Activated CD8-positive, alpha-beta memory T cell treated with anti-CD3 and anti-CD28 coated beads, Interleukin-2, amount 50 U/mL, for 1 hour (primary cell): ENCODE results near the gene ANTKMT.
A peak's percentile ranks its signal among the peaks of the same experiment; 100 is the strongest.
"Not testable (repeated sequence)": the region's sequence is repeated elsewhere in the genome, so short reads cannot be mapped to it uniquely, and the experiment has no call there.

Experiments used
- DNase-seq: peaks from one replicate; pipeline ENCODE4 v3.0.0-alpha.2; 2020; ENCODE audit errors: extremely low read depth

ANTKMT gene

GRCh38 chr16:728131-728889 is 7.4 kb downstream of the ANTKMT start:
- DNase-seq = no peak

- DNase-seq = no peak
Measured at GRCh38 chr16:728890-729744, 8.2 kb downstream of the ANTKMT start.

DNA sequence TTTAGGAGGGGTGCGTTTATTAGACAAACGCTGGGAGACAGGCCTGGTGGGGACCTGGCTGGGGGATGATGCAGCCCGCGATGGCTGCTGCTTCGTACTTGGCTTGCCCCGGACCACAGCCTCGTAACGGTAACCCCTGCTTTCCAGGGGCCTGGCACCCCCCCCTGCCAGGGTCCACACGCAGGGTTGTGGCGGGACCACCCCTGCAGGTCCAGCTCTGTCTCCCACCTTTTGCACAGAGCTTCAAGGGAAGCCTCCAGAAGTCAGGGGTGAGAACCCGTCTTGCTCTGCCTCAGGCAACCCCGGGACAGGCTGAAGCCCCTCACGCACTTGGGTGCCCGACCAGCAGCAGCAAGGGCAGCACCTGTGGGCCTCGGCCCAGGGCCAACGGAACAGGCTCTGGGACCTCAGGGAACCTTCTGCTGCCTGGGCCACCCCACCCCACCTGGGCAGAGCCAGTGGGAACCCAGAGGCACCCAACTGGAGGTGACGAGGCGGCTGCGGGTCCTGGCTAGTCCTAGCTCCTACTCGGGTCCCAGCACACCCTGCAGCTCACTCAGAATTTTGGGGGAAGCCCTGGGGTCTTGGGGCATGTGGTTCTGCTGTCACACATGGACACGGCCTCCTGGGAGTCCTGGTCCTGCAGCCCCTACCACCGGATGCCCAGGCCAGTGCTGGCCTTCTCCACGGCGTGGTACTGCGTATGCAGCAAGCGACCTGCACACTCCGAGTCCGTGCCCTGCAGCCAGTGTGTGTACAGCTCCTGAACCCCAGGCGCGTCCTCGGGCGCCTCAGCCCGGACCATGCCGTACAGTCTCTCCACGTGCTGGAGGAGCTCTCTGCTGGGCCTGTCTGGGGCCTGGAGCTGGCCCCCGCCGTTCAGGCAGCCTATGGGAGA is 9.1 kb downstream of the ANTKMT start:
- DNase-seq = no peak

DNA sequence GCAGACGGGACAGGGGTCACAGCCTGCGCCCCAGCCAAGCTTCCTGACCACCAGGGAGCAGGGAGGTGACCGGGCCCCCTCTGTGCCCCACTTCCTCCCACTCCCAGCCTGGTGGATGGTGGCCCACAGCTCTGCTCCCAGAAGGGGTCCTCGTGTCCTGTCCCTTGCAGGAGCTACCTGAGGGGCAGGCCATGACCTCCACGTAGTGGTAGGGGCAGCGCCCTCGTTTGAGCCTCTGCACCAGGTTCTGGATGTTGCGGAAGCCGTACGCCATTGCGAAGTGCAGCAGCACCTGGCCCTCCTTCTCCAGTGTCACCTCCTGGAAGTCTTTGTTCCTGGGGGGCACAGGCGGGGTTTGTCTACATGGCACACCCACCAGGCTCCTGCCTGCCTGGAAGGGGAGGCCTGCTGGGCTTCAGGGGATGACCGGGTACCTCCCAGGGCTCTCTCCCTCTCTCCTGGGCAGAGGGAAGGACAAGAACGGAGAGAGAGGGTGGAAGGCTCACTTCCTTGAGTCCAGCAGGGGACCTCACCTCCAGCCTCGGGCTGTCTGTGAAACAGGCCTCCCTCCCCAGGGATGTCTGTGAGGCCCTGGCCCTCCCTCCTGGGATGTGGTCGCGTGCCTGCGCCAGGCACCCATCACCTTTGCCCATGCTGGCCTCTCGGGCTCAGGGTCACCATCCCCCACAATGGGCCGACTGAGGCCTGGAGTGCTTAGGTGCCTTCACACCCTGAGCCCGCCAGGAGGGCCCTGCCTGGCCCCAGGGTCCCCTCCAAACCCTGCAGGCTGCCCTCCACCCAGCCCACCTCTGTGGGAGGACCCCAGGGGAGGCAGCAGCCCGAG is 9.9 kb downstream of the ANTKMT start:
- no peak for DNase-seq

- no peak for DNase-seq
Measured at GRCh38 chr16:732332-732731, 11.4 kb downstream of the ANTKMT start.

- DNase-seq = no peak
Measured at GRCh38 chr16:732936-733335, 12.0 kb downstream of the ANTKMT start.

DNA sequence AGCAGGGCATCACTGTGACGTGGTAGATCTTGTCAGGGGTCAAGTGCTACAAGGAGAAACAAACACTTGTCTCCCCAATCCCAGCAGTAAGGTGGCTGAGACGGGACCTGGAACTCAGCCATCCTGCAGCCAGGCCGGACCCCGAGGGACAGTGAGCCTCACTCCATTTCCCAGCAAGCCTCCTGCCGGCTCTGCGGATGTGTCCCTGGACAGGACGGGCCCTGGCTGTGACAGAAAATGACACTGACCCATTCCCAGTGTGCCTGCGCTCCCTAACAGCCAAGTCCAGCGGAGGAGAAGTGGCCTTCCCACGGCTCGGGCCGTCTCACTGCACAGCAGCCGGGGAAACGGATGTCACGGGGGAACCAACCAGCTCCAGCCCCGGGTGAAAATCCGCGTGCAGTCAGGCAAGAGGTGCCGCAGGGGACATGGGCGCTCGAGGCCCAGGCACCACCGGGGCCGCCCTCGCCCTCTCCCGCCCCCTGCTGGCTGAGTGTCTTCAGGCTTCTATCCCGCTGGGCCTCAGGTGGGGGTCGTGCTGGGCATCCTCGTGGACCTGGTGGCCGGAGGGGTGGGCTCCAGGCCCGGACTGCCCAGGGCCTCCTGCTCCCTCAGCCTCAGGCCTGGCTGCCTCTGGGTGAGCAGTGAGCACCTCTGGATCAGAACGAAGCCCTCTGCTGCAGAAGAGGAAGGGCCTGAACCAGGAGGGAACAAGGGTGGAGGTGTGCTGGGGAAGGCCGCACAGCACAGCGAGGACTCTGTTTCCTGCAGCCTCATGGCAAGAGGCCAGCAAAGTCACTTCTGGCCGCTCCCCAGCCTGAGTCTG is 12.6 kb downstream of the ANTKMT start:
- no peak for DNase-seq

- no peak for DNase-seq
Measured at GRCh38 chr16:734208-734980, 13.4 kb downstream of the ANTKMT start.

DNA sequence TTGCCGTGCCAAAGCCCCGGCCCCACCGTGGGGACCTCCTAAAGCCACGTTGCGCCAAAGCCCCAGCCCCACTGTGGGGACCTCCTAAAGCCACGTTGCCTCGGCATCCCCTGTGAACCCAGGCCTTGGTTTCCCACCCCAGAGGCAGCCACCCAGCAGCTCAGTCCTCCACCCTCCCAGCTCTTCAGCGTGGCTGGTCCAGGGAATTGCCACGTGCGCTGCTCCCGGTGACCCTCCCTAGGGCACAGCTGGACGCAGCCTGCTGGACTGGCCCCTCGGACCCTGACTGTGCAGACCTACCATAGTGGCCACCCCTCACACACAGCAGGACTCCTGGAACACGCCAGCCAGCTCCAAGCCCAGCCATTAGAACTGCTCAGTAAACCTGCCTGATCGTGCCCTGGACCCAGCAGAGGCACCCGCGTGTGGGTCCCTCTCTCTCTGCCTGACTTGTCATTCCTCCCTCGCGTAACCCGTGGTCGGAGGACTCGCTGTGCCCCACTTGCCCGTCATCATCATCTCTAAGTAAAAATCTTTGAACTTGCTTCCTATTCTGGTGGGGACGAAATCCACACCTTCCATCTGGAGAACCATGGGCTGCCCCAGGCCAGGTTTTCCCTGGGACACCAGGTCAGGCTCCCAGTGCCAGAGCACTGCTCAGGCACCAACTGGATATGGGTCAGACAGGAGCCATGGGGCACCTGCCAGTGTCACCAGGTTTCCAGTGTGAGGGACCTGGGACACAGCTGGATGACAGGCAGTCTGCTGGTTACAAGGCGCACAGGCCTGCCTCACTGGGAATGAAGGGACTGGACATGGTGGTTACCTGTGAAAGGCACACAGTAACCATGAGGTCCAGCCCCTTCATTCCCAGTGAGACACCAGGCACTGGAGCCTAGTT is 14.3 kb downstream of the ANTKMT start:
- no peak for DNase-seq

GRCh38 chr16:735982-736453 is 15.1 kb downstream of the ANTKMT start:
- DNase-seq = no peak

DNA sequence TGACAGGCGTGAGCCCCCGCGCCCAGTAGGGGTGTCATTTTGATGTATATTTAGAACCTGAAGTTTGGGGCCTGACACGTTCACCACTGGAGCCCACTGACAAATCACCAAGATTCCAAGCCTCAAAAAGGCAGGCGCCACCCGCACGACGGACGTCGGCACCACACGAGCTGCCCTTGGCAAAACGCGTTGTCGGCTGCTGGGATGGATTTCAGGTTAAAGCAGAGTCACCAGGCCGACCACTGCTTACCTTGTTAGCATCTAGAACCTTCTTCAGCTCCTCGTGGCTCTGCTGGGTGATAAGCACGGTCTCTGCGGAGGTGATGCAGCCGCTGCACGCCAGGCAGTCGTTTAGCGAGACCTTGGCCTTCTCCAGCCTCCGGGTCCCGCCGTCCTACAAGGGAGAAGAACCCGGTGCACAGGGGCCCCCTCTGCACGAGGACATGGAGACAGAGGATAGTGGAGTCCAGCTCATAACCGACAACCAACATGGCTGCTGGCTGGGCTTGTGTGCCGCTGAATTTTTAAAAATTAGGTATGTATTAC is 16.1 kb downstream of the ANTKMT start:
- no peak for DNase-seq

DNA sequence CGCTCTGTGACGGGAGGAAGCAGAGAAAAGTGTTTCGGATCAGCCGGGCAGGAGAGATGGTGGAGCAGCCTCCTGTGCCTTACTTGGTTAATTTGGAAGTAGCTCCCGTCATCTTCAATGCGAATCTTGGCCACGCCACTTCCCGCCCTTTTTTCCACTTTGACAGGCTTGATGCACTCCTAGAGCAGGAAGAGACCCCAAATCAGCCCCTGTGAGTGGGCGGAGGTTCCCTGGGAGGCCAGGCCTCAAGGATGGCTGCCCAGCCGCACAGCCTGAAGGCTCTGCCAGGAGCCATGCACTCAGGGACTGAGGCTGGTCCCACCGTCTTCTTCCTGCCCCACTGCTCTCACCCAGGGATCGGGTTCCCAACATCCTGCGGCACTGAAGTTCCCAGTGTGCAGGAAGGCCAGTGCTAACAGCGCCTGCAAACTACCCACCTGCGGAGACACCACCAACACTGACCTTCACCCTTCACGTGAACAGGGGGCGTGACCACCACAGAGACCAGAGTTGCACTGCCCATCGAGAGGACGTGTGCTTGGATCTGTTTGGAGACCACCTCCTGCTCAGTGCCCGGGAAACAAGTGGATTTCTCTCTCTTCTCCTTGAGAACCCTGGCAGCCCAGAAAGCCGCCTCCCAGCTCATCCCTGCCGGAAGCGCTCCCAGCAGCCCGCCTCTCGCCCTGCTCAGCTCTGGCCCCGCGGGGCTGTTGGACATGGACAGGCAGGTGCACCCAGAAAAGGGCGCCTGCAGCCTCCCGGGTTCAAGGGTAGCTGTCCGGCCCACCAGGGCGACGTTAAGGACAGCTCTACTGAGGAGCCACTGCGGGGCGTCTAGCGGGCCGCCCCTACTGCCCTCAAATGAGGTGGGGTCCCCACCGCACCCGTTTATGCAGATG is 18.9 kb downstream of the ANTKMT start:
- no peak for DNase-seq

- DNase-seq = no peak
Measured at GRCh38 chr16:740459-740763, 19.5 kb downstream of the ANTKMT start.

DNA sequence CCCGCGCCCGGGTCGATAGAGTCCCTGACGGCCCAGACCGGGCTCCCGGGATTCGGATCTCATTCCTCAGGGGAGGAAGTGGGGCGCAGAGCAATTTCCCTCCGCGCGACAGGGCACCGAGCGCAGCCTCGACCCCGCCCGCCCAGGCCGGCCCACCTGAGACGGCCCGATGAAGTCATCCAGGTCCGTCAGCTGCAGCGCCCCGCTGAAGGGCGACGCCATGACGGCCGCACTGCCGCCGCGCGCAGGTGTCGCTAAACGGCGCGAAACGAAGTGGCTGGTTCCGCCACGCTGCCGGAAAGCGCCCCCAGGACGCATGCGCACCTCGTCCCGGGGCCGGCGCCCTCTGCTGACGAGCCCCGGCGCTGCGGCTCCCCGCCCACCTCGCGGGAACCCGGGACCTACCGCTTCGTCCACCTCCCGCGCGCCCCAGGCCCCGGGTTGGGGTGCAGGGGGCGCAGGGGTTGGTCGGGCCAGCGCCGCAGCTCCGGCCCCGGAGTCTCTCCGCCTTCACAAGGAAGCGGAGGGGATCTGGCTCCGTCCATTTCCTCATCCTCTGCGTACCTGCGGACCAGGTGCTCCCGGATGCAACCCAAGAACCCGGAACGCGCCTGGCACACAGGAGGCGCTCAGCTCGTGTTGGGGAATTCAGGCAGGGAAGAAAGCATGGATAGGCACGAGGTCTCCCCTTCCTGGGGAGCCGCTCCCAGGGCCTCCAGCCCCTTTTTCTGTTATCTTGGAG is 20.0 kb downstream of the ANTKMT start, which contains the start of gene CIAO3:
Gene CIAO3, minus strand, starts transcription at position 234 of the 742 bp plus-strand sequence. Its CDS starts 12 bp downstream, at position 222.
- peak; percentile 70 for DNase-seq

DNA sequence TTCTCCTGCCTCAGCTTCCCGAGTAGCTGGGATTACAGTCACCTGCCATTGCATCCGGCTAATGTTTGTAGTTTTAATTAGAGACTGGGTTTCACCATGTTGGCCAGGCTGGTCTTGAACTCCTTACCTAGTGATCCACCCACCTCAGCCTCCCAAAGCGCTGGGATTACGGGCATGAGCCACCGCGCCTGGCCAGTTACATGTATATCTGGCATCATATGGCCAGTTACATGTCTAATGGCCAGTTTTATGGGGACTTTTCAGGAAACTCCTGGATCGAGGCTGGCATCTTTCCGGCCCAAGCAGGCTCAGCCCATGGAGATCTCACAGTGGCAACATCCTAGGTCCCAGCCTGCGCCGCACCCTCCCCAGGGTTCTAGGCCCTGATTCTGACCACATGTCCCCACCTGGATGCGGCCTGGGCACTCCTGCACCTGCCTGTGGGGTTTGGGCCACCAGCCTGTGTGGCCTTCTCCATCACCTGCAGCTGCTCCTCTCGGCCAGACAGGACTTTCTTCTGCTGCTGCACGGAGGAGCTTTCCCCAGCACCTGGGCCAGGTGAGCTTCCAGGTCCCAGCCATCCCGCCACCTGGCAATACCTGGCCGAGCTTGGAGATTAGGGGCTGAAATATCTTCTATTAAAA is 21.2 kb downstream of the ANTKMT start:
- DNase-seq = no peak

DNA sequence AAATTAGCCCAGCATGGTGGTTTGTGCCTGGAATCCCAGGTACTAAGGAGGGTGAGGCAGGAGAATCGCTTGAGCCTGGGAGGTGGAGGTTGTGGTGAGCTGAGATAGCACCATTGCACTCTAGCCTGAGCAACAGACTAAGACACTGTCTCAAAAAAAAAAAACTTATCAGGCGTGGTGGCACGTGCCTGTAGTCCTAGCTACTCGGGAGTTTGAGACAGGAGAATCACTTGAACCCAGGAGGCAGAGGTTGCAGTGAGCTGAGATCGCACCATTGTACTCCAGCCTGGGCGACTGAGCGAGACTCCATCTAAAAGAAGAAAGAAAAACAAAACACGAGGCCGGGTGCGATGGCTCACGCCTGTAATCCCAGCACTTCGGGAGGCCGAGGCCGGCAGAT is 21.9 kb downstream of the ANTKMT start:
- not testable (repeated sequence) for DNase-seq
